SK-N-SH treated with all-trans-retinoic acid at 6 μM for 48 hours (cell line): ENCODE measurements around the gene ARHGAP25.

Experiments
- BACH2 ChIP-seq: fragments of 250-450 bp; sonication (Bioruptor Pico); IDR thresholded peaks from 2 replicates; pipeline ENCODE4 v1.9.0; 2021; ENCODE audit warnings: mild to moderate bottlenecking, borderline replicate concordance
- GLIS3 ChIP-seq: fragments of 250-450 bp; sonication (Bioruptor Pico); IDR thresholded peaks from 2 replicates; pipeline ENCODE4 v1.5.0; 2020; ENCODE audit warnings: mild to moderate bottlenecking, moderate library complexity
- OSR1 ChIP-seq: fragments of 250-450 bp; sonication (Bioruptor Pico); IDR thresholded peaks from 2 replicates; pipeline ENCODE4 v1.8.0; 2022; ENCODE audit warnings: moderate library complexity, mild to moderate bottlenecking, inconsistent platforms
- RARB ChIP-seq: fragments of 250-450 bp; sonication (Bioruptor Pico); IDR thresholded peaks from 2 replicates; pipeline ENCODE4 v1.8.0; 2021; ENCODE audit warnings: mild to moderate bottlenecking, moderate library complexity
- TCF4 ChIP-seq: fragments of 250-450 bp; sonication (Bioruptor Pico); IDR thresholded peaks from 2 replicates; pipeline ENCODE4 v1.8.0; 2021; ENCODE audit warnings: mild to moderate bottlenecking, moderate library complexity, borderline replicate concordance
- TOX ChIP-seq: fragments of 250-450 bp; sonication (Bioruptor Pico); IDR thresholded peaks from 2 replicates; pipeline ENCODE4 v1.8.0; 2021; ENCODE audit warnings: mild to moderate bottlenecking, moderate library complexity, borderline replicate concordance
- ZC3H10 ChIP-seq: fragments of 250-450 bp; sonication (Bioruptor Pico); IDR thresholded peaks from 2 replicates; pipeline ENCODE4 v1.5.1; 2021; ENCODE audit warnings: mild to moderate bottlenecking, moderate library complexity
- ZFP3 ChIP-seq: fragments of 250-450 bp; sonication (Bioruptor Pico); IDR thresholded peaks from 2 replicates; pipeline ENCODE4 v1.5.0; 2020; ENCODE audit warnings: mild to moderate bottlenecking, moderate library complexity
- ZFP30 ChIP-seq: fragments of 450-650 bp; formaldehyde crosslinking; IDR thresholded peaks from 2 replicates; pipeline ENCODE4 v1.5.0; 2022; ENCODE audit warnings: mild to moderate bottlenecking, moderate library complexity
- ZNF565 ChIP-seq: fragments of 450-650 bp; formaldehyde crosslinking; conservative IDR thresholded peaks from 2 replicates; pipeline ENCODE4 v1.5.0; 2020; ENCODE audit warnings: low read depth, mild to moderate bottlenecking, moderate library complexity
- TF ChIP-seq, protein P1 (sequence below): fragments of 250-450 bp; sonication (Bioruptor Pico); IDR thresholded peaks from 2 replicates; pipeline ENCODE4 v1.8.0; 2020; ENCODE audit warnings: mild to moderate bottlenecking, moderate library complexity, borderline replicate concordance

DNA sequence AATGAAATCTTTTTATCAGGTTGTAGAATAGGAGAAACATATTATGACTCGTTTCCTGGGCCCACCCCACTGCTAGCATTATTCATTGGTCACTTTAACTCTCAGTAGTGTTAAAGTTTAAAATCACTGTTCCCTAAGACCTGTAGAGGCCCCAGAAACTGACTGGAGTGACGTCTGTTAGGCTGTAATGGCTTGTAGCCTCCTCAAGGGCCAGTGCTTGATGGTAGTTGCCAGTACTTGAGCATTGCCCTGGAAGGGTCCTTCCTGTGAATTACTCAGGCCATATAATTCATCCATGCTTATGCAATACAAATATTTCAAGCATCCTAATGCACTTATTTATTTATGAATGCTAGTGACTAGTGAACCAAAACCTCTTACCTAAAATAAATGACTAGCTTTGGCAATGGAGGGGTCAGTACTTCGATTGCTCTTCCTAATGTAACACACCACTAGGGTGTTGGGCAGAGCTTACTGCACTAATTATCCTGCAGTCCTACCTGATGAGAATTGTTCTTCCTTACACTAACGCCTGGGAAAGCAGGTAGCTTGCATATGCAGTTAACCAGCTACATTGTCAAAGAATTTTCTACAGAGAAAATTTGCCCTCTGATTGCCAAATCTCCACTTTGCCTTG is 31.2 kb downstream of the ARHGAP25 start:
- TF ChIP-seq ZC3H10 (no peak), OSR1 (CRISPR knock-in tag) (no peak), ZFP3 (CRISPR knock-in tag) (no peak), TCF4 (CRISPR knock-in tag) (no peak), BACH2 (CRISPR knock-in tag) (no peak), ZFP30 (no peak), ZNF565 (CRISPR knock-in tag) (no peak), RARB (CRISPR knock-in tag) (no peak), GLIS3 (CRISPR knock-in tag) (no peak), TOX (no peak)
- TF ChIP-seq, protein P1, sequence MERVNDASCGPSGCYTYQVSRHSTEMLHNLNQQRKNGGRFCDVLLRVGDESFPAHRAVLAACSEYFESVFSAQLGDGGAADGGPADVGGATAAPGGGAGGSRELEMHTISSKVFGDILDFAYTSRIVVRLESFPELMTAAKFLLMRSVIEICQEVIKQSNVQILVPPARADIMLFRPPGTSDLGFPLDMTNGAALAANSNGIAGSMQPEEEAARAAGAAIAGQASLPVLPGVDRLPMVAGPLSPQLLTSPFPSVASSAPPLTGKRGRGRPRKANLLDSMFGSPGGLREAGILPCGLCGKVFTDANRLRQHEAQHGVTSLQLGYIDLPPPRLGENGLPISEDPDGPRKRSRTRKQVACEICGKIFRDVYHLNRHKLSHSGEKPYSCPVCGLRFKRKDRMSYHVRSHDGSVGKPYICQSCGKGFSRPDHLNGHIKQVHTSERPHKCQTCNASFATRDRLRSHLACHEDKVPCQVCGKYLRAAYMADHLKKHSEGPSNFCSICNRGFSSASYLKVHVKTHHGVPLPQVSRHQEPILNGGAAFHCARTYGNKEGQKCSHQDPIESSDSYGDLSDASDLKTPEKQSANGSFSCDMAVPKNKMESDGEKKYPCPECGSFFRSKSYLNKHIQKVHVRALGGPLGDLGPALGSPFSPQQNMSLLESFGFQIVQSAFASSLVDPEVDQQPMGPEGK (CRISPR knock-in tag): no peak
